Measurements from ENCODE around the gene FGFBP3.

DNA sequence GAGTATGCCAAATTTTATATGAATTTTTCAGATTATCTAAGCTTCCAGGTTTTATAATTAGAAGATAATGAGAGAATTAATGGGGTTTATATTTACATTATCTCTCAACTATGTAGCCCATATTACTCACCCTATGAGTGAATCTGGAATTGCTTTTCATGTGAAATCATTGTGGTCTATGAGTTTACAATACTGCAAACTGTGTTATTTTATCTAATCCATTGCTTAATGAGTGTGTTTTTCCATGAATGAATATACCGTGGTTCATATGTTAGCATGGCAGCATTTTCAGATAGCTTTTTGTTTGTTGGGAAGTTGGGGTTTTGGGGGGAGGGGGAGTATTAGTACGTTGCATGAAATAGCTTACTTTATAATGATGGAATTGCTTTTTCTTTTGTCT lies 44.5 kb downstream of the FGFBP3 start:
- TF ChIP-seq EP300 (IDR thresholded peaks at IDR 0.05), result no peak
- no peak for TF ChIP-seq POLR2A (IDR thresholded peaks at IDR 0.05)
